NCI-H187 (cell line): Measurements from ENCODE around the gene IRAK3.
"Not testable (repeated sequence)": the region's sequence is repeated elsewhere in the genome, so short reads cannot be mapped to it uniquely, and the experiment has no call there.

ENCODE experiments used
- DNase-seq, 2 experiments: peaks; one replicate each; lab custom pipeline; 2025; lab: John Stamatoyannopoulos, UW

IRAK3 gene

GRCh38 chr12:66174391-66175325, 14.4 kb upstream of the IRAK3 start:
- DNase-seq, result not testable (repeated sequence)

GRCh38 chr12:66176105-66176900, 12.7 kb upstream of the IRAK3 start:
- no peak for DNase-seq

- DNase-seq, result no peak
Measured at GRCh38 chr12:66182956-66183355, 6.1 kb upstream of the IRAK3 start.

- not testable (repeated sequence) for DNase-seq
Measured at GRCh38 chr12:66184822-66185221, 4.2 kb upstream of the IRAK3 start.

GRCh38 chr12:66187036-66187435, 2.0 kb upstream of the IRAK3 start:
- no peak for DNase-seq

- no peak for DNase-seq
Measured at GRCh38 chr12:66187821-66188220, 1.2 kb upstream of the IRAK3 start.

- no peak for DNase-seq
Measured at GRCh38 chr12:66189486-66189843, 451 bp downstream of the IRAK3 start.

- no peak for DNase-seq
Measured at GRCh38 chr12:66189889-66190288, 875 bp downstream of the IRAK3 start.

- DNase-seq, result no peak
Measured at GRCh38 chr12:66190519-66191370, 1.7 kb downstream of the IRAK3 start.

GRCh38 chr12:66191547-66192126, 2.6 kb downstream of the IRAK3 start:
- DNase-seq, result no peak

GRCh38 chr12:66194122-66194521, 5.1 kb downstream of the IRAK3 start:
- no peak for DNase-seq

- DNase-seq, result no peak
Measured at GRCh38 chr12:66195242-66195641, 6.2 kb downstream of the IRAK3 start.

- no peak for DNase-seq
Measured at GRCh38 chr12:66196806-66197205, 7.8 kb downstream of the IRAK3 start.

- no peak for DNase-seq
Measured at GRCh38 chr12:66197495-66197921, 8.5 kb downstream of the IRAK3 start.

- no peak for DNase-seq
Measured at GRCh38 chr12:66199141-66199540, 10.1 kb downstream of the IRAK3 start.

GRCh38 chr12:66199831-66200509, 11.0 kb downstream of the IRAK3 start:
- DNase-seq, result no peak

- DNase-seq, result no peak
Measured at GRCh38 chr12:66203820-66204219, 14.8 kb downstream of the IRAK3 start.

GRCh38 chr12:66206141-66206540, 17.1 kb downstream of the IRAK3 start:
- no peak for DNase-seq

- no peak for DNase-seq
Measured at GRCh38 chr12:66210840-66211239, 21.8 kb downstream of the IRAK3 start.

- not testable (repeated sequence) for DNase-seq
Measured at GRCh38 chr12:66211573-66211972, 22.6 kb downstream of the IRAK3 start.

- not testable (repeated sequence) for DNase-seq
Measured at GRCh38 chr12:66213011-66213410, 24.0 kb downstream of the IRAK3 start.
